ACC112 (cell line): ENCODE results near the gene IRAK3.
"Not testable (repeated sequence)": the region's sequence is repeated elsewhere in the genome, so short reads cannot be mapped to it uniquely, and the experiment has no call there.

Experiments
- H2AFZ ChIP-seq: fragments of 200-600 bp; sonication (generic); one replicate; pipeline ENCODE4 v1.6.0; 2017; ENCODE audit warnings: antibody characterized with exemption, low read length; ENCODE audit not compliant: unreplicated experiment
- H3K27ac ChIP-seq: fragments of 200-600 bp; sonication (generic); 2 replicates; pipeline ENCODE4 v1.5.1; 2014; ENCODE audit warnings: low read depth, mild to moderate bottlenecking, antibody characterized with exemption, low read length, moderate library complexity
- H3K27me3 ChIP-seq: fragments of 200-600 bp; sonication (generic); 2 replicates; pipeline ENCODE4 v1.6.1; 2014; ENCODE audit warnings: mild to moderate bottlenecking, antibody characterized with exemption, low read length, moderate library complexity, mixed read lengths; ENCODE audit not compliant: insufficient read depth
- H3K36me3 ChIP-seq: fragments of 200-600 bp; sonication (generic); 2 replicates; pipeline ENCODE4 v1.6.1; 2016; ENCODE audit warnings: mild to moderate bottlenecking, antibody characterized with exemption, low read length, moderate library complexity, mixed read lengths; ENCODE audit not compliant: insufficient read depth
- H3K4me1 ChIP-seq: fragments of 200-600 bp; sonication (generic); one replicate; pipeline ENCODE4 v1.6.1; 2016; ENCODE audit warnings: low read length, mixed read lengths; ENCODE audit not compliant: insufficient read depth, unreplicated experiment, control insufficient read depth
- H3K4me3 ChIP-seq: fragments of 200-600 bp; sonication (generic); 2 replicates; pipeline ENCODE4 v1.5.1; 2014; ENCODE audit warnings: mild to moderate bottlenecking, low read depth, low read length
- H3K79me2 ChIP-seq: fragments of 200-600 bp; sonication (generic); one replicate; pipeline ENCODE4 v1.6.0; 2016; ENCODE audit warnings: low read length; ENCODE audit not compliant: control insufficient read depth, unreplicated experiment, insufficient read depth

The IRAK3 gene

GRCh38 chr12:66191547-66192126, 2.6 kb downstream of the IRAK3 start:
- Histone ChIP-seq H3K4me3 (0 out of 2 replicates have a peak overlapping the region, but pooled peaks have one; percentile 97), H3K27me3 (no peaks in the 10 kb centered on the region)

GRCh38 chr12:66194122-66194521, 5.1 kb downstream of the IRAK3 start:
- peaks cover 36% of the 10 kb centered on the region for H3K4me1 ChIP-seq
- H3K4me3 ChIP-seq, result no peak overlapping the region
- peaks cover 6% of the 10 kb centered on the region; the same call in 1 of the 2 replicates for H3K36me3 ChIP-seq
- H3K79me2 ChIP-seq, result peaks cover 79% of the 10 kb centered on the region
- H3K27me3 ChIP-seq, result no peaks in the 10 kb centered on the region
- H3K27ac ChIP-seq, result no peak overlapping the region
- no peak overlapping the region for H2AFZ ChIP-seq

More at GRCh38 chr12:66191547-66192126, 2.6 kb downstream of the IRAK3 start:
- Histone ChIP-seq H3K36me3 (0 out of 2 replicates have a peak, but pooled peaks cover 2% of the 10 kb centered on the region), H2AFZ (no peak overlapping the region), H3K79me2 (peaks cover 63% of the 10 kb centered on the region), H3K4me1 (peaks cover 19% of the 10 kb centered on the region), H3K27ac (no peak overlapping the region)

GRCh38 chr12:66195242-66195641, 6.2 kb downstream of the IRAK3 start:
- Histone ChIP-seq H3K27ac (no peak overlapping the region), H3K4me1 (peaks cover 36% of the 10 kb centered on the region), H3K27me3 (no peaks in the 10 kb centered on the region), H3K36me3 (peaks cover 12% of the 10 kb centered on the region), H2AFZ (no peak overlapping the region), H3K4me3 (no peak overlapping the region), H3K79me2 (peaks cover 79% of the 10 kb centered on the region)

- H3K4me1 ChIP-seq, result peaks cover 22% of the 10 kb centered on the region
- H3K27ac ChIP-seq, result peak overlapping the region; percentile 56; the same call in 1 of the 2 replicates
- peak overlapping the region; percentile 31 for H3K4me3 ChIP-seq
Measured at GRCh38 chr12:66196806-66197205, 7.8 kb downstream of the IRAK3 start.

GRCh38 chr12:66197495-66197921, 8.5 kb downstream of the IRAK3 start:
- Histone ChIP-seq H3K4me1 (peaks cover 22% of the 10 kb centered on the region), H3K79me2 (peaks cover 74% of the 10 kb centered on the region), H2AFZ (no peak overlapping the region), H3K27ac (peak overlapping the region; percentile 56; the same call in 1 of the 2 replicates), H3K36me3 (peaks cover 16% of the 10 kb centered on the region), H3K27me3 (no peaks in the 10 kb centered on the region), H3K4me3 (peak overlapping the region; percentile 31)

More at GRCh38 chr12:66196806-66197205, 7.8 kb downstream of the IRAK3 start:
- H3K79me2 ChIP-seq, result peaks cover 77% of the 10 kb centered on the region
- H3K27me3 ChIP-seq, result no peaks in the 10 kb centered on the region
- no peak overlapping the region for H2AFZ ChIP-seq
- peaks cover 16% of the 10 kb centered on the region for H3K36me3 ChIP-seq

- Histone ChIP-seq H3K36me3 (peaks cover 16% of the 10 kb centered on the region), H3K4me3 (no peak overlapping the region), H3K27ac (no peak overlapping the region), H3K79me2 (peaks cover 60% of the 10 kb centered on the region), H3K27me3 (no peaks in the 10 kb centered on the region), H2AFZ (no peak overlapping the region), H3K4me1 (peaks cover 22% of the 10 kb centered on the region)
Measured at GRCh38 chr12:66199141-66199540, 10.1 kb downstream of the IRAK3 start.

GRCh38 chr12:66199831-66200509, 11.0 kb downstream of the IRAK3 start:
- peaks cover 14% of the 10 kb centered on the region for H3K36me3 ChIP-seq
- peaks cover 58% of the 10 kb centered on the region for H3K79me2 ChIP-seq
- H3K27ac ChIP-seq, result no peak overlapping the region
- no peak overlapping the region for H3K4me3 ChIP-seq
- peaks cover 22% of the 10 kb centered on the region for H3K4me1 ChIP-seq
- no peak overlapping the region for H2AFZ ChIP-seq
- H3K27me3 ChIP-seq, result no peaks in the 10 kb centered on the region

GRCh38 chr12:66203820-66204219, 14.8 kb downstream of the IRAK3 start:
- H3K27me3 ChIP-seq, result no peaks in the 10 kb centered on the region
- peaks cover 24% of the 10 kb centered on the region for H3K36me3 ChIP-seq
- H3K79me2 ChIP-seq, result peaks cover 39% of the 10 kb centered on the region
- H3K27ac ChIP-seq, result no peak overlapping the region
- H2AFZ ChIP-seq, result no peak overlapping the region
- no peaks in the 10 kb centered on the region for H3K4me1 ChIP-seq
- no peak overlapping the region for H3K4me3 ChIP-seq

- no peaks in the 10 kb centered on the region for H3K27me3 ChIP-seq
- peaks cover 15% of the 10 kb centered on the region for H3K36me3 ChIP-seq
- peaks cover 9% of the 10 kb centered on the region for H3K4me1 ChIP-seq
- no peak overlapping the region for H3K4me3 ChIP-seq
- no peak overlapping the region for H2AFZ ChIP-seq
- no peak overlapping the region for H3K27ac ChIP-seq
- H3K79me2 ChIP-seq, result peaks cover 19% of the 10 kb centered on the region
Measured at GRCh38 chr12:66206141-66206540, 17.1 kb downstream of the IRAK3 start.

GRCh38 chr12:66210840-66211239, 21.8 kb downstream of the IRAK3 start:
- Histone ChIP-seq H2AFZ (no peak overlapping the region), H3K4me3 (no peak overlapping the region), H3K4me1 (peaks cover 11% of the 10 kb centered on the region), H3K27ac (peak overlapping the region; percentile 52), H3K27me3 (no peaks in the 10 kb centered on the region), H3K36me3 (peaks cover 26% of the 10 kb centered on the region), H3K79me2 (peaks cover 5% of the 10 kb centered on the region)

GRCh38 chr12:66211573-66211972, 22.6 kb downstream of the IRAK3 start:
- not testable (repeated sequence) for H3K4me3 ChIP-seq, H3K27me3 ChIP-seq, H3K79me2 ChIP-seq, H2AFZ ChIP-seq
- H3K36me3 ChIP-seq, result peaks cover 20% of the 10 kb centered on the region
- peaks cover 11% of the 10 kb centered on the region for H3K4me1 ChIP-seq
- H3K27ac ChIP-seq, result peak overlapping the region; percentile 52; the same call in 1 of the 2 replicates
